Activated CD4-positive, alpha-beta T cell treated with anti-CD3 and anti-CD28 coated beads for 4 hours (primary cell): ENCODE data around the gene CSK.
"Not testable (repeated sequence)": the region's sequence is repeated elsewhere in the genome, so short reads cannot be mapped to it uniquely, and the experiment has no call there.

Experiments used
- DNase-seq, 2 donors: peaks; one replicate each; pipeline ENCODE4 v3.0.0-alpha.2; 2020

Gene CSK

GRCh38 chr15:74781431-74782258, at the start of gene CSK:
Gene CSK (plus strand): TSS chr15:74782080. CDS start chr15:74798298, 16,218 bp downstream.
- DNase-seq = peak; percentile 71 to 73

- no peak for DNase-seq
These were observed 49.0 kb upstream of the CSK start for GRCh38 chr15:74732846-74733245.

GRCh38 chr15:74733269-74733668, 48.6 kb upstream of the CSK start:
- no peak for DNase-seq

- no peak for DNase-seq
These were observed 46.6 kb upstream of the CSK start for GRCh38 chr15:74735305-74735704.

GRCh38 chr15:74738239-74738638, 43.6 kb upstream of the CSK start:
- not testable (repeated sequence) for DNase-seq

GRCh38 chr15:74742422-74742821, 39.5 kb upstream of the CSK start:
- DNase-seq = no peak

- DNase-seq = no peak
These were observed 35.5 kb upstream of the CSK start for GRCh38 chr15:74746389-74746788.

GRCh38 chr15:74748322-74748946, 33.4 kb upstream of the CSK start, which contains the start of gene CYP1A2:
Gene CYP1A2 (plus strand): TSS chr15:74748845. CDS start chr15:74749739, 894 bp downstream.
- DNase-seq = no peak

- no peak for DNase-seq
These were observed 32.0 kb upstream of the CSK start for GRCh38 chr15:74749832-74750231.

- no peak for DNase-seq
These were observed 31.1 kb upstream of the CSK start for GRCh38 chr15:74750751-74751150.

GRCh38 chr15:74752011-74752410, 29.9 kb upstream of the CSK start:
- no peak for DNase-seq

GRCh38 chr15:74752531-74752930, 29.3 kb upstream of the CSK start:
- no peak for DNase-seq

- DNase-seq = no peak
These were observed 27.2 kb upstream of the CSK start for GRCh38 chr15:74754593-74755215.

- no peak for DNase-seq
These were observed 23.1 kb upstream of the CSK start for GRCh38 chr15:74758736-74759135.

GRCh38 chr15:74762791-74763150, 19.1 kb upstream of the CSK start:
- no peak for DNase-seq

- DNase-seq = no peak
These were observed 18.5 kb upstream of the CSK start for GRCh38 chr15:74763416-74763815.

GRCh38 chr15:74767167-74768098, 14.4 kb upstream of the CSK start:
- no peak for DNase-seq

GRCh38 chr15:74768099-74768770, 13.6 kb upstream of the CSK start:
- no peak for DNase-seq

- peak; percentile 60 to 64 for DNase-seq
These were observed 13.0 kb upstream of the CSK start for GRCh38 chr15:74768771-74769342.

GRCh38 chr15:74769463-74770025, 12.3 kb upstream of the CSK start:
- DNase-seq = no peak

- no peak for DNase-seq
These were observed 11.5 kb upstream of the CSK start for GRCh38 chr15:74770211-74770903.
